GM12875 (cell line): ENCODE data around the gene ERC2.

Experiments used
- H3K4me3 ChIP-seq: one replicate; pipeline ENCODE4 v1.5.1; 2011; ENCODE audit warnings: low read depth, low read length, control low read depth
- CTCF ChIP-seq: IDR thresholded peaks from 2 replicates; pipeline ENCODE4 v1.5.1; 2011; ENCODE audit warnings: low read depth, mild to moderate bottlenecking, control low read depth, inconsistent platforms, low read length, moderate library complexity, borderline replicate concordance; ENCODE audit not compliant: insufficient read depth

ERC2 gene

GRCh38 chr3:55596212-55596611 lies 872.1 kb downstream of the ERC2 start:
- H3K4me3 ChIP-seq, result no peak overlapping the region
- TF ChIP-seq CTCF, result no peak

- no peak overlapping the region for H3K4me3 ChIP-seq
- no peak for TF ChIP-seq CTCF
These were observed 872.8 kb downstream of the ERC2 start for GRCh38 chr3:55595420-55595819.

GRCh38 chr3:55592572-55592971 lies 875.7 kb downstream of the ERC2 start:
- H3K4me3 ChIP-seq, result no peak overlapping the region
- TF ChIP-seq CTCF, result no peak

- no peak for TF ChIP-seq CTCF
- no peak overlapping the region for H3K4me3 ChIP-seq
These were observed 876.4 kb downstream of the ERC2 start for GRCh38 chr3:55591888-55592287.

- TF ChIP-seq CTCF, result no peak
- no peak overlapping the region for H3K4me3 ChIP-seq
These were observed 880.0 kb downstream of the ERC2 start for GRCh38 chr3:55588146-55588765.

- H3K4me3 ChIP-seq, result no peak overlapping the region
- TF ChIP-seq CTCF, result no peak
These were observed 882.4 kb downstream of the ERC2 start for GRCh38 chr3:55585856-55586255.

- no peak for TF ChIP-seq CTCF
- no peak overlapping the region for H3K4me3 ChIP-seq
These were observed 883.4 kb downstream of the ERC2 start for GRCh38 chr3:55584716-55585368.
